H9 (cell line): ENCODE results near the gene NFILZ. TPM values are rescaled to one million over a fixed set of nuclear protein-coding genes. Genes with fewer than 3 reads are reported as not detected.

ENCODE experiments used
- DNase-seq: peaks from one replicate; pipeline ENCODE4 v3.0.0-alpha.2; 2017
- H2AFZ ChIP-seq: one replicate; pipeline ENCODE4 v1.6.1; 2013; ENCODE audit warnings: mild to moderate bottlenecking, low read length, control low read depth, moderate library complexity
- H2AK5ac ChIP-seq: 2 replicates; pipeline ENCODE4 v1.6.1; 2013; ENCODE audit warnings: low read length, control low read depth, mixed read lengths; ENCODE audit not compliant: insufficient read length
- H2BK120ac ChIP-seq: one replicate; pipeline ENCODE4 v1.6.1; 2013; ENCODE audit warnings: low read depth, mild to moderate bottlenecking, low read length, control low read depth, inconsistent platforms; ENCODE audit not compliant: poor library complexity, severe bottlenecking
- H2BK12ac ChIP-seq: 2 replicates; pipeline ENCODE4 v1.6.1; 2013; ENCODE audit warnings: low read length, control low read depth, mixed read lengths, low read depth; ENCODE audit not compliant: insufficient read length
- H2BK15ac ChIP-seq: 2 replicates; pipeline ENCODE4 v1.6.1; 2013; ENCODE audit warnings: low read depth, low read length, control low read depth
- H2BK20ac ChIP-seq: one replicate; pipeline ENCODE4 v1.6.1; 2013; ENCODE audit warnings: low read depth, mild to moderate bottlenecking, low read length, control low read depth, inconsistent platforms; ENCODE audit not compliant: poor library complexity, severe bottlenecking
- H2BK5ac ChIP-seq: 2 replicates; pipeline ENCODE4 v1.6.1; 2013; ENCODE audit warnings: low read length, control low read depth, mixed read lengths; ENCODE audit not compliant: insufficient read length
- H3K14ac ChIP-seq: 2 replicates; pipeline ENCODE4 v1.6.1; 2013; ENCODE audit warnings: low read length, control low read depth; ENCODE audit not compliant: insufficient read depth
- H3K18ac ChIP-seq: 2 replicates; pipeline ENCODE4 v1.6.1; 2013; ENCODE audit warnings: low read depth, mild to moderate bottlenecking, mixed read lengths, low read length, control low read depth; ENCODE audit not compliant: insufficient read length
- H3K23ac ChIP-seq: 2 replicates; pipeline ENCODE4 v1.6.1; 2013; ENCODE audit warnings: low read length, control low read depth, mixed read lengths, low read depth; ENCODE audit not compliant: insufficient read length
- H3K23me2 ChIP-seq: 2 replicates; pipeline ENCODE4 v1.6.1; 2013; ENCODE audit warnings: low read depth, mild to moderate bottlenecking, mixed read lengths, low read length, control low read depth; ENCODE audit not compliant: insufficient read length, poor library complexity, severe bottlenecking
- H3K27ac ChIP-seq: 2 replicates; pipeline ENCODE4 v1.5.1; 2013; ENCODE audit warnings: low read length, control low read depth, mixed read lengths, low read depth; ENCODE audit not compliant: insufficient read length
- H3K27me3 ChIP-seq: 2 replicates; pipeline ENCODE4 v1.6.1; 2013; ENCODE audit warnings: low read length, control low read depth, inconsistent platforms; ENCODE audit not compliant: insufficient read depth
- H3K4ac ChIP-seq: 2 replicates; pipeline ENCODE4 v1.6.1; 2013; ENCODE audit warnings: low read depth, mild to moderate bottlenecking, control low read depth, inconsistent platforms, low read length, moderate library complexity
- H3K4me1 ChIP-seq: 2 replicates; pipeline ENCODE4 v1.6.1; 2013; ENCODE audit warnings: low read length, control low read depth, inconsistent platforms; ENCODE audit not compliant: insufficient read depth
- H3K4me2 ChIP-seq: 2 replicates; pipeline ENCODE4 v1.6.1; 2013; ENCODE audit warnings: low read length, control low read depth, mixed read lengths; ENCODE audit not compliant: insufficient read length, insufficient read depth
- H3K56ac ChIP-seq: 2 replicates; pipeline ENCODE4 v1.6.1; 2013; ENCODE audit warnings: low read depth, mild to moderate bottlenecking, mixed read lengths, low read length, control low read depth; ENCODE audit not compliant: insufficient read length
- H3K79me1 ChIP-seq: 2 replicates; pipeline ENCODE4 v1.6.1; 2013; ENCODE audit warnings: low read depth, mild to moderate bottlenecking, moderate library complexity, low read length, control low read depth, inconsistent platforms; ENCODE audit not compliant: insufficient read depth, poor library complexity, severe bottlenecking
- H3K79me2 ChIP-seq: 2 replicates; pipeline ENCODE4 v1.6.1; 2013; ENCODE audit warnings: low read length, control low read depth, inconsistent platforms; ENCODE audit not compliant: insufficient read depth
- H3K9ac ChIP-seq: 2 replicates; pipeline ENCODE4 v1.6.1; 2013; ENCODE audit warnings: low read length, control low read depth, mixed read lengths; ENCODE audit not compliant: insufficient read length; ENCODE audit errors: extremely low read depth
- H3K9me3 ChIP-seq: one replicate; pipeline ENCODE4 v1.6.1; 2013; ENCODE audit warnings: low read depth, low read length, inconsistent platforms; ENCODE audit not compliant: control insufficient read depth
- H3T11ph ChIP-seq: one replicate; pipeline ENCODE4 v1.6.1; 2013; ENCODE audit warnings: mild to moderate bottlenecking, low read length, control low read depth, inconsistent platforms
- H4K20me1 ChIP-seq: one replicate; pipeline ENCODE4 v1.6.1; 2013; ENCODE audit not compliant: control insufficient read depth, insufficient read length, insufficient read depth
- H4K5ac ChIP-seq: 2 replicates; pipeline ENCODE4 v1.6.1; 2013; ENCODE audit warnings: low read depth, mild to moderate bottlenecking, mixed read lengths, low read length, control low read depth; ENCODE audit not compliant: insufficient read length
- H4K8ac ChIP-seq: replicated peaks from 2 replicates; pipeline ENCODE4 v1.6.1; 2013; ENCODE audit warnings: low read length, control low read depth, mixed read lengths, low read depth; ENCODE audit not compliant: insufficient read length
- H4K91ac ChIP-seq: 2 replicates; pipeline ENCODE4 v1.6.1; 2013; ENCODE audit warnings: low read depth, mild to moderate bottlenecking, moderate library complexity, mixed read lengths, low read length, control low read depth; ENCODE audit not compliant: insufficient read length
- H3K27ac Mint-ChIP-seq, 3 experiments: 2 replicates in 2 of 3; 3 replicates in 1 of 3; pipeline ENCODE4 v1.8.0; 2020 to 2021; ENCODE audit warnings: mixed read lengths in 3 of 3, mild to moderate bottlenecking in 1 of 3, moderate library complexity in 1 of 3
- H3K27me3 Mint-ChIP-seq: 2 replicates; pipeline ENCODE4 v1.8.0; 2021; ENCODE audit warnings: low read depth, mild to moderate bottlenecking, moderate library complexity, mixed read lengths
- H3K36me3 Mint-ChIP-seq, 3 experiments: 2 replicates in 2 of 3; 3 replicates in 1 of 3; pipeline ENCODE4 v1.8.0; 2020 to 2021; ENCODE audit warnings: low read depth in 3 of 3, mixed read lengths in 3 of 3; ENCODE audit not compliant: insufficient read depth in 1 of 3
- H3K4me1 Mint-ChIP-seq, 2 experiments: 2 replicates each; pipeline ENCODE4 v1.8.0; 2020; ENCODE audit warnings: mixed read lengths in 2 of 2
- H3K4me3 Mint-ChIP-seq, 2 experiments: 2 replicates in 1 of 2; 3 replicates in 1 of 2; pipeline ENCODE4 v1.8.0; 2020 to 2021; ENCODE audit warnings: mild to moderate bottlenecking in 2 of 2, mixed read lengths in 2 of 2, moderate library complexity in 1 of 2
- H3K9me3 Mint-ChIP-seq, 2 experiments: 2 replicates in 1 of 2; 3 replicates in 1 of 2; pipeline ENCODE4 v1.8.0; 2020; ENCODE audit warnings: mild to moderate bottlenecking in 2 of 2, mixed read lengths in 2 of 2, moderate library complexity in 1 of 2
- WGBS: extraction: QIAGEN DNeasy Blood & Tissue Kit; methylation state at CpG from one replicate; pipeline ENCODE4 v1.1.7; 2013; ENCODE audit warnings: missing lambda C conversion rate, low lambda C conversion rate, mixed read lengths; ENCODE audit not compliant: insufficient read length; ENCODE audit errors: extremely low coverage; 5-methylcytosine and 5-hydroxymethylcytosine counted together
- total RNA-seq: library from RNA; stranded (reverse); gene quantifications from 2 replicates; pipeline ENCODE4 v1.2.1, GENCODE V29; 2021
- TF ChIP-seq, protein P1 (sequence below): fragments of 200-600 bp; sonication (generic); conservative IDR thresholded peaks from 3 replicates; pipeline ENCODE4 v1.8.0; 2021; ENCODE audit warnings: antibody characterized with exemption, mild to moderate bottlenecking

The NFILZ gene
- total RNA-seq, 1 experiment from 2014 or later: not detected

- Histone ChIP-seq H2BK120ac (no peak overlapping the region), H3K79me2 (no peaks in the 10 kb centered on the region), H3K56ac (no peak overlapping the region), H3K79me1 (no peaks in the 10 kb centered on the region), H3K27ac (no peak overlapping the region), H3K23ac (no peak overlapping the region), H3K9me3 (no peaks in the 10 kb centered on the region), H3K9ac (no peak overlapping the region), H3K18ac (no peak overlapping the region), H3K23me2 (no peaks in the 10 kb centered on the region), H2BK15ac (no peak overlapping the region), H2BK20ac (no peak overlapping the region), H4K5ac (no peak overlapping the region), H4K20me1 (no peaks in the 10 kb centered on the region), H4K8ac (no peak overlapping the region), H3K14ac (no peak overlapping the region), H4K91ac (no peak overlapping the region), H3K4ac (no peak overlapping the region), H3K4me2 (no peak overlapping the region), H3K27me3 (no peaks in the 10 kb centered on the region), H2BK12ac (no peak overlapping the region), H2AFZ (no peak overlapping the region), H2AK5ac (no peak overlapping the region), H2BK5ac (no peak overlapping the region), H3K4me1 (no peaks in the 10 kb centered on the region), H3T11ph (no peak overlapping the region)
- no peak overlapping the region for H3K27ac Mint-ChIP-seq
- no CpG with 5 or more reads among the region's 7 CpGs for WGBS
- H3K27me3 Mint-ChIP-seq: peaks cover 19% of the 10 kb centered on the region
- TF ChIP-seq, protein P1, sequence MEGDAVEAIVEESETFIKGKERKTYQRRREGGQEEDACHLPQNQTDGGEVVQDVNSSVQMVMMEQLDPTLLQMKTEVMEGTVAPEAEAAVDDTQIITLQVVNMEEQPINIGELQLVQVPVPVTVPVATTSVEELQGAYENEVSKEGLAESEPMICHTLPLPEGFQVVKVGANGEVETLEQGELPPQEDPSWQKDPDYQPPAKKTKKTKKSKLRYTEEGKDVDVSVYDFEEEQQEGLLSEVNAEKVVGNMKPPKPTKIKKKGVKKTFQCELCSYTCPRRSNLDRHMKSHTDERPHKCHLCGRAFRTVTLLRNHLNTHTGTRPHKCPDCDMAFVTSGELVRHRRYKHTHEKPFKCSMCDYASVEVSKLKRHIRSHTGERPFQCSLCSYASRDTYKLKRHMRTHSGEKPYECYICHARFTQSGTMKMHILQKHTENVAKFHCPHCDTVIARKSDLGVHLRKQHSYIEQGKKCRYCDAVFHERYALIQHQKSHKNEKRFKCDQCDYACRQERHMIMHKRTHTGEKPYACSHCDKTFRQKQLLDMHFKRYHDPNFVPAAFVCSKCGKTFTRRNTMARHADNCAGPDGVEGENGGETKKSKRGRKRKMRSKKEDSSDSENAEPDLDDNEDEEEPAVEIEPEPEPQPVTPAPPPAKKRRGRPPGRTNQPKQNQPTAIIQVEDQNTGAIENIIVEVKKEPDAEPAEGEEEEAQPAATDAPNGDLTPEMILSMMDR: no peak
- no peak overlapping the region for H3K4me3 Mint-ChIP-seq
- H3K36me3 Mint-ChIP-seq: no peaks in the 10 kb centered on the region; a peak in 1 of 7 replicates
- peaks cover 0 to 17% of the 10 kb centered on the region in 2 experiments; a peak in 3 of 4 replicates for H3K4me1 Mint-ChIP-seq
- peaks cover 0 to 11% of the 10 kb centered on the region in 2 experiments; a peak in 2 of 5 replicates for H3K9me3 Mint-ChIP-seq
- no peak for DNase-seq
Measured at GRCh38 chr19:8659905-8660304, 29.5 kb downstream of the NFILZ start.
